ENCODE data around the gene REM1.
"Not testable (repeated sequence)": the region's sequence is repeated elsewhere in the genome, so short reads cannot be mapped to it uniquely, and the experiment has no call there.

REM1 gene

GRCh38 chr20:31452575-31452974 lies 22.5 kb upstream of the REM1 start:
- H3K9me3 ChIP-seq, result peaks cover 14% of the 10 kb centered on the region
- H3K27ac ChIP-seq, result no peak overlapping the region
- H3K36me3 ChIP-seq, result no peaks in the 10 kb centered on the region
- peaks cover 8% of the 10 kb centered on the region for H3K4me1 ChIP-seq
- no peak overlapping the region for H3K4me3 ChIP-seq
- H3K27me3 ChIP-seq, result no peaks in the 10 kb centered on the region
- no peak for TF ChIP-seq Cebpa-rat (IDR thresholded peaks at IDR 0.05)
- H4K20me1 ChIP-seq, result no peaks in the 10 kb centered on the region
- no peak overlapping the region for H3K9ac ChIP-seq
- H3K4me2 ChIP-seq, result no peak overlapping the region

GRCh38 chr20:31454361-31454760 lies 20.7 kb upstream of the REM1 start:
- no peaks in the 10 kb centered on the region for H3K27me3 ChIP-seq
- peaks cover 4% of the 10 kb centered on the region for H3K9me3 ChIP-seq
- peaks cover 8% of the 10 kb centered on the region for H3K4me1 ChIP-seq
- TF ChIP-seq Cebpa-rat (IDR thresholded peaks at IDR 0.05), result no peak
- H3K4me3 ChIP-seq, result no peak overlapping the region
- no peaks in the 10 kb centered on the region for H4K20me1 ChIP-seq
- no peaks in the 10 kb centered on the region for H3K36me3 ChIP-seq
- H3K9ac ChIP-seq, result no peak overlapping the region
- H3K27ac ChIP-seq, result no peak overlapping the region
- H3K4me2 ChIP-seq, result no peak overlapping the region

DNA sequence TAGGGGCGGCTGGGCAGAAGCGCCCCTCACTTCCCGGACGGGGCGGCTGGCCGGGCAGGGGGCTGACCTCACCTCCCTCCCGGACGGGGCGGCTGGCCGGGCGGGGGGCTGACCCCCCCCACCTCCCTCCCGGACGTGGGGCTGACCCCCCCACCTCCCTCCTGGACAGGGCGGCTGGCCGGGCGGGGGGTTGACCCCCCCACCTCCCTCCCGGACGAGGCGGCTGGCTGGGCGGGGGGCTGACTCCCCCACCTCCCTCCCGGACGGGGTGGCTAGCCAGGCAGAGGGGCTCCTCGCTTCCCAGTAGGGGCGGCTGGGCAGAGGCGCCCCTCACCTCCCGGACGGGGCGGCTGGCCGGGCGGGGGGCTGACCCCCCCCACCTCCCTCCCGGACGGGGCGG lies 4.1 kb upstream of the REM1 start:
- H3K4me1 ChIP-seq, H3K4me2 ChIP-seq, H3K27ac ChIP-seq, H4K20me1 ChIP-seq, H3K36me3 ChIP-seq, H3K4me3 ChIP-seq, H3K9ac ChIP-seq: not testable (repeated sequence)
- H3K27me3 ChIP-seq, result peaks cover 30% of the 10 kb centered on the region
- H3K9me3 ChIP-seq, result peaks cover 22% of the 10 kb centered on the region

- Histone ChIP-seq H3K9ac (no peak overlapping the region), H3K9me3 (peaks cover 29% of the 10 kb centered on the region), H3K4me3 (no peak overlapping the region), H3K4me2 (no peak overlapping the region), H3K4me1 (no peaks in the 10 kb centered on the region), H4K20me1 (no peaks in the 10 kb centered on the region), H3K27ac (no peak overlapping the region), H3K27me3 (peaks cover 47% of the 10 kb centered on the region), H3K36me3 (no peaks in the 10 kb centered on the region)
- TF ChIP-seq Cebpa-rat (IDR thresholded peaks at IDR 0.05), result no peak
These were observed 2.4 kb upstream of the REM1 start for GRCh38 chr20:31472395-31473330.

DNA sequence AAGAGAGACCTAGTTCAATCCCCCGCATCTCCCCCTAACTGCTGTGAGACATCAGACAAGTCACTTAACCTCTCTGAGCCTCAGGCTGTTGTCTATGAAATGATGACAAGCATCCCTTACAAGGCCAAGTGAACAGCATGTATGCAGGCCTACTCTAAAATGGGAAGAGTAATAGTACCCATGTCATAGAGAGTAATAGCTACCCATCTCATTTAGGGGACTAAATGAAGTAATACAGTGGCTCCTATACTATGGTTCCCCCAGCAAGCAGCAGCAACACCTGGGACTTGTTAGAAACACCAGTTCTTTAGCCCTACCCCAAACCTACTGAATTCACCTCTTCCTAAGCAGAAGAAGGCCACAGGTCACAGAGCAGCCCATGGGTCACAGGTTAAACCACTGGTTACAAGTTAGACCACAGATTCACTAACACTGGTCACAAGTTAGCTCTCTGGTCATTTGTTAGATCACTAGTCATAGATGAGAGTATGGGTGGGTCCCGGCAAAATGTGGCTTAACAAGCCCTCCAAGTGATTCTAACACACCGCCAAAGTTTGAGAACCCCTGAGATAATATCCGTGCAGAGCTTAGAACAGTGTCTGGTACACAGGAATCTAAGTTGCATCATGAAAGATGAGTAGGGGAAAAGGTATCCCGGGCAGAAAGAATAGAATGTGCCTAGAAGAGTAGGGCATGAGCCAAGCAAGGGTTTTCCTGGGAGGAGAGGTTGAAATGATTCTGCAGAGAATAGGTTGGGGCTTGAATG lies 1.6 kb upstream of the REM1 start:
- H3K9ac ChIP-seq, result no peak overlapping the region
- H4K20me1 ChIP-seq, result no peaks in the 10 kb centered on the region
- no peaks in the 10 kb centered on the region for H3K36me3 ChIP-seq
- no peaks in the 10 kb centered on the region for H3K4me1 ChIP-seq
- peaks cover 47% of the 10 kb centered on the region for H3K27me3 ChIP-seq
- no peak overlapping the region for H3K4me2 ChIP-seq
- no peak for TF ChIP-seq Cebpa-rat (IDR thresholded peaks at IDR 0.05)
- peaks cover 29% of the 10 kb centered on the region for H3K9me3 ChIP-seq
- H3K27ac ChIP-seq, result no peak overlapping the region
- no peak overlapping the region for H3K4me3 ChIP-seq

- H3K27me3 ChIP-seq, result peaks cover 47% of the 10 kb centered on the region
- H3K9me3 ChIP-seq, result peaks cover 29% of the 10 kb centered on the region
- no peak overlapping the region for H3K27ac ChIP-seq
- no peak overlapping the region for H3K4me2 ChIP-seq
- H3K36me3 ChIP-seq, result no peaks in the 10 kb centered on the region
- H3K4me3 ChIP-seq, result no peak overlapping the region
- no peak for TF ChIP-seq Cebpa-rat (IDR thresholded peaks at IDR 0.05)
- H3K9ac ChIP-seq, result no peak overlapping the region
- H3K4me1 ChIP-seq, result no peaks in the 10 kb centered on the region
- no peaks in the 10 kb centered on the region for H4K20me1 ChIP-seq
These were observed 1.0 kb upstream of the REM1 start for GRCh38 chr20:31474097-31474436.

DNA sequence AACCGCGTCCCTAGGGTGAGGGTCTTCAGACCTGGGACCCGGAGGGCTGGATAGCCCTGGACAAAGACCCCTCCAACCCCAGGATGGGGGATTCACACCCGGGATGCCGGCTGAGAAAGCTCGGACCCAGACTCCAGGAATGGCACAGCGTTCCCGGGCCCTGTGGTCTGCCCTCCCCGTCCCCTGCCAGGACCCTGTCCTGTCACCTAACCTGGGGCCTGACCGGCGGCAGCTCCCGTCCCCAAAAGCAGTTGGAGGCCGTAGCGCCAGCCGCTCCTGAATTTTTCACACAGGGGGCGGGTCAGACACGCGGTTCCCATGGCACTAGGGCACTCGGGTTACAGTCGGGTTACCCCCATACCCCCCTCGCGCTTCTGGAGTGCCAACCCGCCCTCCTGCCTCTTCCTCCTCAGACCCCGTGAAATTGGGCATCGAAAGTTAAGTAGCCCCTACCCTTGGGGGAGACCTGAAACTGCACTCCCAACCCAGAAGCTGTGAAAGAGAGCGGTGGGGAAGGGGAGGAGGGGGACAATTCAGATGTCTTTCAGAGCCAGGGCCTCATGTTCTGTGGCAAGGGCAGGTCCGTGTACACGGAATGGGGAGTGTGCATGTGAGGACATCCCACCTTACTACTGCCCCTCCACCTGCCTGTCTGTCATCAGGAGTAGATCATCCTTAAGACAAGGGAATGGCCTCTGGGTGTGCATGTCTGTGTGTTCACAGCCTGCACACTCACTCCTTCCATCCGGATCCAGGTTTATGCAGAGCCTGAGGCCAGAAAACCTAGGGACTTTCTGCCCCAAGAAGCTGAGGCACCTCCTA lies 595 bp downstream of the REM1 start:
- Histone ChIP-seq H3K4me2 (no peak overlapping the region), H3K4me3 (no peak overlapping the region), H3K4me1 (no peaks in the 10 kb centered on the region), H3K36me3 (no peaks in the 10 kb centered on the region), H3K9me3 (peaks cover 29% of the 10 kb centered on the region), H3K27me3 (peaks cover 47% of the 10 kb centered on the region), H4K20me1 (no peaks in the 10 kb centered on the region), H3K9ac (no peak overlapping the region), H3K27ac (no peak overlapping the region)
- no peak for TF ChIP-seq Cebpa-rat (IDR thresholded peaks at IDR 0.05)

GRCh38 chr20:31476294-31476585 lies 1.2 kb downstream of the REM1 start:
- Histone ChIP-seq H3K4me3 (no peak overlapping the region), H3K4me1 (no peaks in the 10 kb centered on the region), H3K36me3 (no peaks in the 10 kb centered on the region), H3K4me2 (no peak overlapping the region), H4K20me1 (no peaks in the 10 kb centered on the region), H3K27ac (no peak overlapping the region), H3K9me3 (peaks cover 29% of the 10 kb centered on the region), H3K9ac (no peak overlapping the region), H3K27me3 (peaks cover 47% of the 10 kb centered on the region)
- TF ChIP-seq Cebpa-rat (IDR thresholded peaks at IDR 0.05), result no peak

- no peak overlapping the region for H3K4me2 ChIP-seq
- no peaks in the 10 kb centered on the region for H3K4me1 ChIP-seq
- no peak overlapping the region for H3K27ac ChIP-seq
- H3K27me3 ChIP-seq, result peaks cover 47% of the 10 kb centered on the region
- peaks cover 29% of the 10 kb centered on the region for H3K9me3 ChIP-seq
- H3K9ac ChIP-seq, result no peak overlapping the region
- no peak for TF ChIP-seq Cebpa-rat (IDR thresholded peaks at IDR 0.05)
- H3K4me3 ChIP-seq, result no peak overlapping the region
- no peaks in the 10 kb centered on the region for H4K20me1 ChIP-seq
- no peaks in the 10 kb centered on the region for H3K36me3 ChIP-seq
These were observed 1.6 kb downstream of the REM1 start for GRCh38 chr20:31476643-31477215.
